A549 treated with Mapracorat at 1 μM for 4 hours (cell line): ENCODE measurements around the gene ARHGAP45. TPM values are rescaled to one million over a fixed set of nuclear protein-coding genes. Genes with fewer than 3 reads are reported as not detected.

Source experiments
- total RNA-seq: library from RNA; stranded (reverse); fragments of 200-300 nt; extraction: Qiagen RNA extraction; gene quantifications from 5 replicates; pipeline ENCODE4 v1.2.3, GENCODE V29; 2022

The ARHGAP45 gene, protein sequence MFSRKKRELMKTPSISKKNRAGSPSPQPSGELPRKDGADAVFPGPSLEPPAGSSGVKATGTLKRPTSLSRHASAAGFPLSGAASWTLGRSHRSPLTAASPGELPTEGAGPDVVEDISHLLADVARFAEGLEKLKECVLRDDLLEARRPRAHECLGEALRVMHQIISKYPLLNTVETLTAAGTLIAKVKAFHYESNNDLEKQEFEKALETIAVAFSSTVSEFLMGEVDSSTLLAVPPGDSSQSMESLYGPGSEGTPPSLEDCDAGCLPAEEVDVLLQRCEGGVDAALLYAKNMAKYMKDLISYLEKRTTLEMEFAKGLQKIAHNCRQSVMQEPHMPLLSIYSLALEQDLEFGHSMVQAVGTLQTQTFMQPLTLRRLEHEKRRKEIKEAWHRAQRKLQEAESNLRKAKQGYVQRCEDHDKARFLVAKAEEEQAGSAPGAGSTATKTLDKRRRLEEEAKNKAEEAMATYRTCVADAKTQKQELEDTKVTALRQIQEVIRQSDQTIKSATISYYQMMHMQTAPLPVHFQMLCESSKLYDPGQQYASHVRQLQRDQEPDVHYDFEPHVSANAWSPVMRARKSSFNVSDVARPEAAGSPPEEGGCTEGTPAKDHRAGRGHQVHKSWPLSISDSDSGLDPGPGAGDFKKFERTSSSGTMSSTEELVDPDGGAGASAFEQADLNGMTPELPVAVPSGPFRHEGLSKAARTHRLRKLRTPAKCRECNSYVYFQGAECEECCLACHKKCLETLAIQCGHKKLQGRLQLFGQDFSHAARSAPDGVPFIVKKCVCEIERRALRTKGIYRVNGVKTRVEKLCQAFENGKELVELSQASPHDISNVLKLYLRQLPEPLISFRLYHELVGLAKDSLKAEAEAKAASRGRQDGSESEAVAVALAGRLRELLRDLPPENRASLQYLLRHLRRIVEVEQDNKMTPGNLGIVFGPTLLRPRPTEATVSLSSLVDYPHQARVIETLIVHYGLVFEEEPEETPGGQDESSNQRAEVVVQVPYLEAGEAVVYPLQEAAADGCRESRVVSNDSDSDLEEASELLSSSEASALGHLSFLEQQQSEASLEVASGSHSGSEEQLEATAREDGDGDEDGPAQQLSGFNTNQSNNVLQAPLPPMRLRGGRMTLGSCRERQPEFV
- total RNA-seq: 1.9 to 4.3 TPM (median 4.1 TPM) in 5 replicates

DNA sequence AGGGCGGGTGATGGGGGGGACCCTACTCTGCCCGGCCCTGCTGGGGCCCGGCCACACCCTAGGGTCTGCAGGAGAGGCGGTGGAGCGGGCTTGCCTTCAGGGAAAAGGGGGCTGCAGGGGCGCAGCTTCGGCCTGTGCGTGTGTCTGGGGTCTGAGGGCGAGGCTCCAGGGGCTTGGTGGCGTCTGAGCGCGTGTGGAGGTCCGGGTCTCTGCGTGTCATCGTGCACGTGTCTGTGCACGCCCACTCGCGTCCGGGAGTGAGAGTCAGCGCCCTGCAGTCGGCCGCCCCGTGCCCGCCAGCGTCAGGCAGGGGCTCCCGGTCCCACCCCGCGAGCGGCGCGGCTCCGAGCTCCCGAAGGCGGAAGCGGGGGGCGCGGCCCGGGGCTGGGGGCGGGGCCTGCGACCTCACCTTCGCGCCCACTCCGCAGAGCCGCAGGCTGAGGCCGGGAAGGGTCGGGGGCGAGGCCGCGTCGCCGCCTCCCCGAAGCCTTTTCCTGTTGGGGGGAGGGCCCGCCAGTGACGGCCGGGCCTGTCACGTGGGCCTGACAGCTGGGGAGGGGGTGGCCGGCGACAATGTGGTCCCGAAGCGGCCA is at the start of gene ARHGAP45:
TSS of gene ARHGAP45 (plus strand) at position 420 of the 593 bp plus-strand sequence. CDS start 239 bp downstream, outside the sequence.

DNA sequence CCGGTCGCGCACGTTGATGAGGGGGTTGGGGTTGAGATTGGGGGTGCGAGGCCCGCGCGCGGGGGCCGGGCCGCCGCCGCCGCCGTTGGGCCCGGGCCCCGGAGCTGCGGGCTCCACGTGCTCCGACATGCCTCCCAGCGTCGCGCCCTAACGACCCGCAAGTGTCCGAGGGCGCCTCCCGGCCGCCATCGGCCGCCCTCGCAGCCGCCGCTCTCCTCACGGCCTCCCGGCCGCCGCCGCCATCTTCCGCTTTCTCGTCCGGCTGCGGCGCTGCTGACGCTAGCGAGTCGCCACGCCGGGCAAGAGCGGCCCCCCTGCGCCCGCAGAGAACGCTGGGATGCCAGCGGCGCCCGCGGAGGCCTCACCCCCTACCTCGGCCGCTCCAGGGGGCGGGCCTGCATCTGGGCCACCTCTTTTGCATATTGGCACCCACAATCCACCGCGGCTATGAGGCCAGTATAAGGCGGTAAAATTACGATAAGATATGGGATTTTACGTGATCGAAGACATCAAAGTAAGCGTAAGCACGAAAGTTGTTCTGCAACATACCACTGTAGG is 46.0 kb upstream of the ARHGAP45 start, which contains the start of gene TMEM259:
TSS of gene TMEM259 (minus strand) at position 256 of the 558 bp plus-strand sequence. CDS start at position 129, 127 bp downstream.

DNA sequence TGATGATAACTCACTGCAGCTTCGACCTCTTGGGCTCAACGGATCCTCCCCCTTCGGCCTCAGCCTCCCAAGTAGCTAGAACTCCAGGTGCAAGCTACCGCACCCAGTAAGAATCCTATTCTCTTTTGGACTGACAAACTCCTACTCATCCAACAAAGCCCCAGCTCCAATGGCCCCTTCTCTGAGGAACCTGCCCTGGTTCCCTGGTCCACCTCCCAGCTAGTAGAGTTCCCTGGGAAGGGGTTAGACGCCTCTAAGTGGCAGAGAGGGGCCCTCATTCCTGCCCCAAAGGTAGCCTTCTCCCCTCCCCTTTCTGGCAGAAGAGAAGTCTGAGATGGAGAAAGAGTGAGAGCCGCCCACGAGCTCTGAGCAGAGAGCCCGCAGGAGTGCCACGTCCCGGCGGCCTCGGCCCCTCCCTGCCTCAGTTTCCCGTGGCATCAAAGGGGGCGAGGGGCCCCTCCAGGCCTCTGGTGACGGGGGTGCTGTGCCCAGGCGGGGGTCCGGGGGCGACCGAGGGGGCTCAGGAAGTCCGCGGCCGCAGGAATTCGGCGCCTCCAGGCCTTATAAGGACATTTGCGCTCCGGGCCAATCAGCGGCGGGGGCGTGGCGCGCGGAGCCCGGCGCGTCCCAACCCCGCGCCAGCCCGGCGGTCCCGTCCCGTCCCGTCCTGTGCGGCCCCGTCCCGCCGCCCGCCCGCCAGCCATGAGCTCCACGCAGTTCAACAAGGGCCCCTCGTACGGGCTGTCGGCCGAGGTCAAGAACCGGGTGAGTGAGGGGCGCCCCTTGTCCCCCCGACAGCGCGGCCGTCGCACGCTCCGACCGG is 40.8 kb upstream of the ARHGAP45 start, which contains the start of gene CNN2:
TSS of gene CNN2 (plus strand) at position 649 of the 823 bp plus-strand sequence. CDS start at position 703, 54 bp downstream.

DNA sequence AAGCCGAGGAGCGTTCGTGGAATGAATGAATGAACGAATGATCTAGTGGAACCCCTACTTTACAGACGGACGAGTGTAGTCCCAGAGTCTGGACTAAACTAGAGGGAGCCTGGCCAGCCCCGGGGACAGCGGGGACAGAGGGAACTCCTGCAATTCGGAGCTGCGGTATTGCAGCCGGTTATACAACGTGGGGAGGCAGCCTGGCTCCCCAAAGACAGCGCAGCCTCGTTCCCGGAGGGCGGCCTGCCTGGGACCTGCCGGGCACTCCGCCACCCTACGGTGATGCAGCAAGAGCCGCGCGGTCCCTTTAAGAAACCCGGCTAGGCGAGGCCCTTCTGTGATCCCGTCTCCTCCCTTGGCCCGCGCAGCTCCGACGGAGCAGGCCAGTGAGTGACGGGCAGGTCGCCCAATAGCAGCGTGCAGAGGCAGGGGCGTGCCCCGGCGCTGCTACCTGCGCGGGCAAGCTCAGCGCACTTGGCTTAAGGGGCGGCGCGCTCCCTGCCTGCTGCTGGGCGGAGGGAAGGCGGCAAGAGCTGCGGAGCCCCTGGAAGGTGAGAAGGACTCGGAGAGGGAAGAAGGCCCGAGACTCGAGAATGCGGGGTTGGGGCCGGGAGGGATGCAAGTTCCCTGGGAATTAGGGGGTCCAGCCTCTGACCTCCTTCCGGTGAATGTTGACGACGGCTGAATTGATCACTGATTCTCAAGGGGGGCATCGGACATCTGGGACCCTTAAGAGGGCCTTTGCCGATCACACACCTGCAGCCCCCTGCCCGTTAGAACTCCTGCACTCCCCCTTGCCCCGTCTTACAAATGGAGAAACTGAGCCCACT is 27.1 kb upstream of the ARHGAP45 start, which contains the start of gene ABCA7:
TSS of gene ABCA7 (plus strand) at position 462 of the 830 bp plus-strand sequence. CDS start 1,255 bp downstream, outside the sequence.

DNA sequence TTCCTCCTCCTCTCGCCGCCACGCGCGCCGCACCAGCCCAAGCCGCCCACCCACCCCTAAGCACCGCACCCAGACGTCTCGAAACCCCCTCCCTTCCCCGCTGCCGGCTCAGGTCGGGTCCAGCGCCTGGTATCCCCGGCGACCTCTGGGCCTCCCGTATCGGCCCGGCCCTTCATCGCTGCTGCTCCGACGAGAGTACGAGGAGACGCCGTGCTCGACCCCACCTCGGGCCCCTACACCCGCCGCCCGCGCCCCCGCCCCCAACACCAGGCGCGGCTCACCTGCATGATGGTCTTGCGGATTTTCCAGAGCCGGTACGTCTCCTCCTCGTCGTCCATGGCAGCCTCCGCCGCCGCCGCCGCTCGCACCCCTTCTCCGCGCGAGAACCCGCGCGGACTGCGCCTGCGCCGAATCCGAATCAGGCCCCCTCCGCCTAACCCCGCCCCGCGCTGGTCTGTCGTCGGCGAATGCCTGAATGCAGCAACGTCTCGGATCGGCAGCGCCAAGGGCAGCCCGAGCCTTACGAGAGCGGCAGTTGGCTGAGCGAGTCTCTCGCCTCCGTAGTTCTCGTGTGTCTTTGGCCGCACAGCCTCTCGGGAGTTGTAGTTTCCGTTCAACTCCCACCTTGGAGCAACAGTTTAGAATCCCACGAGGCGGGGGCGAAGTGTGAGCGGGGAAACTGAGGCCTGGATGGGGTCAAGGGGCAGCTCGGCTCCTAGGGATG is 28.2 kb downstream of the ARHGAP45 start, which contains the start of gene POLR2E:
TSS of gene POLR2E (minus strand) at position 398 of the 724 bp plus-strand sequence. CDS start at position 338, 60 bp downstream.

DNA sequence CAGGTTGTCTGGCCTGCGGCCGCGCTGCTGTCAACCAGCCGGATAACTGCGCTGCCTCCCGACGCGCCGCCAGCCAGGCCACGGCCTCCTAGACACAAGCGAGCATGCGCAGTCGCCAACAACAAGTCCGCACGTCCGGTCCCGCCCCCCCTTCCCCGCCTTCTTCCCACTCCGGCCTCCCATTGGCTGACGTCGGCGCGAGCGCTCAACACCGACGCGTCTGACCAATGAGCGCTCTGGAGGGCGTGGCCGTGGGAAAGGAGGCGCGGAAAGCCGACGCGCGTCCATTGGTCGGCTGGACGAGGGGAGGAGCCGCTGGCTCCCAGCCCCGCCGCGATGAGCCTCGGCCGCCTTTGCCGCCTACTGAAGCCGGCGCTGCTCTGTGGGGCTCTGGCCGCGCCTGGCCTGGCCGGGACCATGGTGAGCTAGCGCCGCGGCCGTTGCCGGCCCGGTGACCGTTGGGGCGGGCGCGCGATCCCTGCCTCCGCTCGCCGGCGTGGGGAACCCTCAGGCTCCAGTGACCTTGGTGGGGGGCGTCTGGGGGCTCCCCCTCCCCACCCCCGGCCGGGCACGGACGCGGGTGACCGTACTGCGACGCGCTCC is 36.8 kb downstream of the ARHGAP45 start, which contains the start of gene GPX4:
TSS of gene GPX4 (plus strand) at position 287 of the 603 bp plus-strand sequence. CDS start at position 337, 50 bp downstream.

Other genes starting within 250 kb of the ARHGAP45 start
- gene PLPPR3, start 245.2 kb upstream of the ARHGAP45 start, total RNA-seq: 1.9 to 5.5 TPM (median 4.8 TPM) in 5 replicates
- gene AZU1, start 239.3 kb upstream of the ARHGAP45 start, total RNA-seq: 0.07 to 0.28 TPM (median 0.20 TPM) in 5 replicates
- 0.13 to 0.42 TPM (median 0.30 TPM) in 5 replicates for gene PRTN3, start 226.2 kb upstream of the ARHGAP45 start, total RNA-seq
- not detected in 5 replicates for gene ELANE, start 214.9 kb upstream of the ARHGAP45 start, total RNA-seq
- 10.4 to 27.5 TPM (median 22.2 TPM) in 5 replicates for gene CFD, start 207.5 kb upstream of the ARHGAP45 start, total RNA-seq
- gene MED16, start 174.0 kb upstream of the ARHGAP45 start, total RNA-seq: 11.6 to 25.0 TPM (median 22.0 TPM) in 5 replicates
- gene RNU6-9, start 173.7 kb upstream of the ARHGAP45 start, total RNA-seq: not detected in 5 replicates
- 25.9 to 43.5 TPM (median 37.1 TPM) in 5 replicates for gene R3HDM4, start 153.9 kb upstream of the ARHGAP45 start, total RNA-seq
- gene KISS1R, start 149.8 kb upstream of the ARHGAP45 start, total RNA-seq: 0.31 to 0.65 TPM (median 0.54 TPM) in 4 of 5 replicates, not detected in the other
- 3.2 to 5.3 TPM (median 5.3 TPM) in 5 replicates for gene ARID3A, start 141.1 kb upstream of the ARHGAP45 start, total RNA-seq
- 40.8 to 72.1 TPM (median 67.5 TPM) in 5 replicates for gene WDR18, start 82.8 kb upstream of the ARHGAP45 start, total RNA-seq
- 1.8 to 5.0 TPM (median 2.5 TPM) in 5 replicates for gene GRIN3B, start 66.7 kb upstream of the ARHGAP45 start, total RNA-seq
- 71.4 to 134 TPM (median 123 TPM) in 5 replicates for gene TMEM259, start 46.0 kb upstream of the ARHGAP45 start, total RNA-seq
- gene RNU6-2, start 45.6 kb upstream of the ARHGAP45 start, total RNA-seq: not detected in 5 replicates
- 66.3 to 85.2 TPM (median 76.4 TPM) in 5 replicates for gene CNN2, start 40.6 kb upstream of the ARHGAP45 start, total RNA-seq
- gene ABCA7, start 27.1 kb upstream of the ARHGAP45 start, total RNA-seq: 8.7 to 16.2 TPM (median 12.6 TPM) in 5 replicates
- 206 to 247 TPM (median 231 TPM) in 5 replicates for gene POLR2E, start 28.2 kb downstream of the ARHGAP45 start, total RNA-seq
- gene GPX4, start 36.8 kb downstream of the ARHGAP45 start, total RNA-seq: 425 to 512 TPM (median 484 TPM) in 5 replicates
- gene SBNO2, start 107.1 kb downstream of the ARHGAP45 start, total RNA-seq: 23.2 to 39.6 TPM (median 36.2 TPM) in 5 replicates
- 31.4 to 37.3 TPM (median 35.9 TPM) in 5 replicates for gene STK11, start 138.6 kb downstream of the ARHGAP45 start, total RNA-seq
- 2.2 to 4.6 TPM (median 4.4 TPM) in 5 replicates for gene CBARP, start 170.8 kb downstream of the ARHGAP45 start, total RNA-seq
- 76.6 to 174 TPM (median 172 TPM) in 5 replicates for gene ATP5F1D, start 174.6 kb downstream of the ARHGAP45 start, total RNA-seq
- gene MIDN, start 181.4 kb downstream of the ARHGAP45 start, total RNA-seq: 42.8 to 54.2 TPM (median 50.7 TPM) in 5 replicates
- gene CIRBP, start 202.2 kb downstream of the ARHGAP45 start, total RNA-seq: 94.0 to 177 TPM (median 104 TPM) in 5 replicates
- gene FAM174C, start 208.4 kb downstream of the ARHGAP45 start, total RNA-seq: 43.0 to 92.1 TPM (median 78.4 TPM) in 5 replicates
- gene EFNA2, start 218.7 kb downstream of the ARHGAP45 start, total RNA-seq: 1.5 to 2.4 TPM (median 1.7 TPM) in 5 replicates